Measurements from ENCODE around the gene SORBS1.

The SORBS1 gene

GRCh38 chr10:95312986-95313495, 248.1 kb downstream of the SORBS1 start:
- H4K8ac ChIP-seq (ENCODE audit: low read depth, low read length) = no peak overlapping the region
- no peak overlapping the region for H3K9ac ChIP-seq (ENCODE audit: low read length)

GRCh38 chr10:95312257-95312656, 248.9 kb downstream of the SORBS1 start:
- Histone ChIP-seq H3K9me3 (ENCODE audit: insufficient read depth, low read depth, low read length) (peaks cover 1% of the 10 kb centered on the region), H2AFZ (ENCODE audit: insufficient read depth, low read length, poor library complexity) (no peak overlapping the region), H3K18ac (ENCODE audit: low read length) (no peak overlapping the region), H3K4me1 (ENCODE audit: control insufficient read depth in 1 of 2, insufficient read depth in 2 of 2, low read length in 2 of 2) (peaks cover 9 to 22% of the 10 kb centered on the region in 2 experiments), H3K4me2 (ENCODE audit: low read length) (no peak overlapping the region), H3K27me3 (ENCODE audit: insufficient read depth, low read length) (no peaks in the 10 kb centered on the region), H4K91ac (ENCODE audit: low read depth, low read length) (no peak overlapping the region), H3K27ac (ENCODE audit: low read depth, low read length) (no peak overlapping the region), H3K14ac (ENCODE audit: low read length) (no peak overlapping the region), H2BK12ac (ENCODE audit: low read length) (no peak overlapping the region), H3K36me3 (ENCODE audit: control insufficient read depth in 1 of 2, insufficient read depth in 2 of 2, low read length in 2 of 2) (no peaks in the 10 kb centered on the region), H3K4me3 (ENCODE audit: low read depth, low read length) (no peak overlapping the region), H3K9ac (ENCODE audit: low read length) (no peak overlapping the region), H3K79me1 (ENCODE audit: low read length) (no peaks in the 10 kb centered on the region), H3K4ac (ENCODE audit: low read depth, low read length) (no peak overlapping the region), H2BK5ac (ENCODE audit: low read depth, low read length, poor library complexity) (no peak overlapping the region), H3K23ac (ENCODE audit: low read length) (no peak overlapping the region), H2BK120ac (ENCODE audit: insufficient read depth, low read length, poor library complexity) (no peak overlapping the region), H4K12ac (ENCODE audit: low read depth, low read length) (no peak overlapping the region), H4K8ac (ENCODE audit: low read depth, low read length) (no peak overlapping the region), H3K79me2 (ENCODE audit: control insufficient read depth, insufficient read depth, low read length, poor library complexity) (no peaks in the 10 kb centered on the region), H2AK5ac (ENCODE audit: low read length) (no peak overlapping the region)
- DNase-seq = no peak
- no CpG with 5 or more reads among the region's 6 CpGs for WGBS (ENCODE audit: extremely low coverage, insufficient coverage, insufficient read length)

More at GRCh38 chr10:95312986-95313495, 248.1 kb downstream of the SORBS1 start:
- Histone ChIP-seq H2AK5ac (ENCODE audit: low read length) (no peak overlapping the region), H3K23ac (ENCODE audit: low read length) (no peak overlapping the region), H3K36me3 (ENCODE audit: control insufficient read depth in 1 of 2, insufficient read depth in 2 of 2, low read length in 2 of 2) (no peaks in the 10 kb centered on the region), H2BK12ac (ENCODE audit: low read length) (no peak overlapping the region), H3K4ac (ENCODE audit: low read depth, low read length) (no peak overlapping the region), H3K4me3 (ENCODE audit: low read depth, low read length) (no peak overlapping the region), H3K79me1 (ENCODE audit: low read length) (no peaks in the 10 kb centered on the region), H2AFZ (ENCODE audit: insufficient read depth, low read length, poor library complexity) (no peak overlapping the region), H3K27ac (ENCODE audit: low read depth, low read length) (peak overlapping the region; percentile 19), H2BK5ac (ENCODE audit: low read depth, low read length, poor library complexity) (no peak overlapping the region), H3K4me1 (ENCODE audit: control insufficient read depth in 1 of 2, insufficient read depth in 2 of 2, low read length in 2 of 2) (peaks cover 9 to 22% of the 10 kb centered on the region in 2 experiments), H4K91ac (ENCODE audit: low read depth, low read length) (no peak overlapping the region), H3K9me3 (ENCODE audit: insufficient read depth, low read depth, low read length) (no peaks in the 10 kb centered on the region), H3K4me2 (ENCODE audit: low read length) (no peak overlapping the region), H3K14ac (ENCODE audit: low read length) (no peak overlapping the region), H2BK120ac (ENCODE audit: insufficient read depth, low read length, poor library complexity) (no peak overlapping the region), H3K27me3 (ENCODE audit: insufficient read depth, low read length) (no peaks in the 10 kb centered on the region), H4K12ac (ENCODE audit: low read depth, low read length) (no peak overlapping the region), H3K18ac (ENCODE audit: low read length) (no peak overlapping the region), H3K79me2 (ENCODE audit: control insufficient read depth, insufficient read depth, low read length, poor library complexity) (no peaks in the 10 kb centered on the region)
- WGBS (ENCODE audit: extremely low coverage, insufficient coverage, insufficient read length) = no CpG with 5 or more reads among the region's 1 CpG
- no peak for DNase-seq

- H3K79me1 ChIP-seq (ENCODE audit: low read length) = no peaks in the 10 kb centered on the region
- no CpG with 5 or more reads among the region's 1 CpG for WGBS (ENCODE audit: extremely low coverage, insufficient coverage, insufficient read length)
- no peak overlapping the region for H4K8ac ChIP-seq (ENCODE audit: low read depth, low read length)
- no peak overlapping the region for H3K27ac ChIP-seq (ENCODE audit: low read depth, low read length)
- H3K4me1 ChIP-seq (ENCODE audit: control insufficient read depth in 1 of 2, insufficient read depth in 2 of 2, low read length in 2 of 2) = peaks cover 9 to 22% of the 10 kb centered on the region in 2 experiments
- no peaks in the 10 kb centered on the region for H3K79me2 ChIP-seq (ENCODE audit: control insufficient read depth, insufficient read depth, low read length, poor library complexity)
- no peak overlapping the region for H2AK5ac ChIP-seq (ENCODE audit: low read length)
- no peak overlapping the region for H2BK12ac ChIP-seq (ENCODE audit: low read length)
- H4K91ac ChIP-seq (ENCODE audit: low read depth, low read length) = no peak overlapping the region
- no peak overlapping the region for H2BK120ac ChIP-seq (ENCODE audit: insufficient read depth, low read length, poor library complexity)
- H3K4ac ChIP-seq (ENCODE audit: low read depth, low read length) = no peak overlapping the region
- no peak overlapping the region for H3K4me3 ChIP-seq (ENCODE audit: low read depth, low read length)
- H3K18ac ChIP-seq (ENCODE audit: low read length) = no peak overlapping the region
- no peak overlapping the region for H4K12ac ChIP-seq (ENCODE audit: low read depth, low read length)
- no peak overlapping the region for H3K14ac ChIP-seq (ENCODE audit: low read length)
- H2AFZ ChIP-seq (ENCODE audit: insufficient read depth, low read length, poor library complexity) = no peak overlapping the region
- no peak overlapping the region for H3K9ac ChIP-seq (ENCODE audit: low read length)
- H3K9me3 ChIP-seq (ENCODE audit: insufficient read depth, low read depth, low read length) = peaks cover 1% of the 10 kb centered on the region
- H3K4me2 ChIP-seq (ENCODE audit: low read length) = no peak overlapping the region
- no peak overlapping the region for H3K23ac ChIP-seq (ENCODE audit: low read length)
- H2BK5ac ChIP-seq (ENCODE audit: low read depth, low read length, poor library complexity) = no peak overlapping the region
- no peak for DNase-seq
- no peaks in the 10 kb centered on the region for H3K36me3 ChIP-seq (ENCODE audit: control insufficient read depth in 1 of 2, insufficient read depth in 2 of 2, low read length in 2 of 2)
- H3K27me3 ChIP-seq (ENCODE audit: insufficient read depth, low read length) = no peaks in the 10 kb centered on the region
Observed at GRCh38 chr10:95309958-95310357, 251.2 kb downstream of the SORBS1 start.

GRCh38 chr10:95308389-95309302, 252.5 kb downstream of the SORBS1 start:
- Histone ChIP-seq H3K79me2 (ENCODE audit: control insufficient read depth, insufficient read depth, low read length, poor library complexity) (no peaks in the 10 kb centered on the region), H3K4ac (ENCODE audit: low read depth, low read length) (no peak overlapping the region), H4K91ac (ENCODE audit: low read depth, low read length) (no peak overlapping the region), H3K14ac (ENCODE audit: low read length) (no peak overlapping the region), H3K36me3 (ENCODE audit: control insufficient read depth in 1 of 2, insufficient read depth in 2 of 2, low read length in 2 of 2) (no peaks in the 10 kb centered on the region), H3K27ac (ENCODE audit: low read depth, low read length) (peak overlapping the region; percentile 58), H2AK5ac (ENCODE audit: low read length) (no peak overlapping the region), H3K4me3 (ENCODE audit: low read depth, low read length) (no peak overlapping the region), H3K18ac (ENCODE audit: low read length) (no peak overlapping the region), H3K9me3 (ENCODE audit: insufficient read depth, low read depth, low read length) (peaks cover 1% of the 10 kb centered on the region), H2BK12ac (ENCODE audit: low read length) (peak overlapping the region; percentile 77), H3K4me2 (ENCODE audit: low read length) (peak overlapping the region; percentile 10), H3K27me3 (ENCODE audit: insufficient read depth, low read length) (no peaks in the 10 kb centered on the region), H3K79me1 (ENCODE audit: low read length) (no peaks in the 10 kb centered on the region), H2AFZ (ENCODE audit: insufficient read depth, low read length, poor library complexity) (no peak overlapping the region), H4K12ac (ENCODE audit: low read depth, low read length) (no peak overlapping the region), H2BK120ac (ENCODE audit: insufficient read depth, low read length, poor library complexity) (no peak overlapping the region), H2BK5ac (ENCODE audit: low read depth, low read length, poor library complexity) (no peak overlapping the region), H3K9ac (ENCODE audit: low read length) (no peak overlapping the region), H3K4me1 (ENCODE audit: control insufficient read depth in 1 of 2, insufficient read depth in 2 of 2, low read length in 2 of 2) (peaks cover 2 to 13% of the 10 kb centered on the region in 2 experiments), H3K23ac (ENCODE audit: low read length) (no peak overlapping the region), H4K8ac (ENCODE audit: low read depth, low read length) (no peak overlapping the region)
- DNase-seq = peak; percentile 30 to 40
- WGBS (ENCODE audit: extremely low coverage, insufficient coverage, insufficient read length) = no CpG with 5 or more reads among the region's 8 CpGs

All from trophoblast cell (in vitro differentiated cells and primary cell).